Peyer's patch (tissue), 4 donors: ENCODE results near the gene INPP5A. TPM values are rescaled to one million over a fixed set of nuclear protein-coding genes. Genes with fewer than 3 reads are reported as not detected.
A peak's percentile ranks its signal among the peaks of the same experiment; 100 is the strongest.

ENCODE experiments used
- DNase-seq, 3 donors: peaks; one replicate each; pipeline ENCODE4 v3.0.0-alpha.2; 2017 to 2019
- H3K27ac ChIP-seq, 4 donors: fragments of 200-600 bp; sonication (generic); one replicate each; pipeline ENCODE4 v1.5.1; 2016 to 2019
- H3K27me3 ChIP-seq, 2 donors: fragments of 200-600 bp; sonication (generic); one replicate each; pipeline ENCODE4 v1.5.1; 2019
- H3K36me3 ChIP-seq, 3 donors: fragments of 200-600 bp; sonication (generic); one replicate each; pipeline ENCODE4 v1.5.1; 2016 to 2019
- H3K4me1 ChIP-seq, 4 donors: fragments of 200-600 bp; sonication (generic); one replicate each; pipeline ENCODE4 v1.5.1; 2016 to 2019
- H3K4me3 ChIP-seq, 4 donors: fragments of 200-600 bp; sonication (generic); 1 replicate in 3 of 4; 2 replicates in 1 of 4; pipeline ENCODE4 v1.5.1; 2016 to 2019; ENCODE audit warnings: mild to moderate bottlenecking in 1 of 4
- H3K9me3 ChIP-seq, 4 donors: fragments of 200-600 bp; sonication (generic); one replicate each; pipeline ENCODE4 v1.5.1; 2016 to 2019; ENCODE audit warnings: mild to moderate bottlenecking in 1 of 4
- CTCF ChIP-seq, 6 experiments: fragments of 450-650 bp in 4 of 6; fragments of 200-600 bp in 2 of 6; sonication (generic) in 1 of 6; IDR thresholded peaks; one replicate each; pipeline ENCODE4 v1.5.1; 2017 to 2019; ENCODE audit warnings: antibody characterized with exemption in 6 of 6, mild to moderate bottlenecking in 3 of 6, moderate library complexity in 1 of 6
- POLR2A ChIP-seq, 2 donors: fragments of 450-650 bp; IDR thresholded peaks; one replicate each; pipeline ENCODE4 v1.5.1; 2017; ENCODE audit warnings: antibody characterized with exemption in 2 of 2, mild to moderate bottlenecking in 2 of 2, moderate library complexity in 2 of 2
- total RNA-seq, 4 donors: library from RNA; depleted of rRNA; stranded (reverse); fragments of >200 nt; gene quantifications; one replicate each; pipeline ENCODE4 v1.1.0, GENCODE V29; 2016

The INPP5A gene
- total RNA-seq, 4 donors from 2014 or later: 33.8 to 76.4 (median 38.1) TPM

GRCh38 chr10:132826524-132827422 lies 289.2 kb downstream of the INPP5A start:
- no peaks in the 10 kb centered on the region for H3K27me3 ChIP-seq
- no peak overlapping the region for H3K27ac ChIP-seq
- H3K4me3 ChIP-seq: no peak overlapping the region
- TF ChIP-seq POLR2A (IDR thresholded peaks at IDR 0.05) (no peak), CTCF (IDR thresholded peaks at IDR 0.05) (no peak)
- DNase-seq: peak in 2 of 3 donors; percentile 24 to 36
- no peaks in the 10 kb centered on the region for H3K36me3 ChIP-seq
- H3K4me1 ChIP-seq: no peaks in the 10 kb centered on the region
- no peaks in the 10 kb centered on the region for H3K9me3 ChIP-seq

- no peak overlapping the region for H3K4me3 ChIP-seq
- peak in 1 of 3 donors; percentile 21 for DNase-seq
- no peak overlapping the region for H3K27ac ChIP-seq
- no peaks in the 10 kb centered on the region for H3K9me3 ChIP-seq
- H3K4me1 ChIP-seq: no peaks in the 10 kb centered on the region
- TF ChIP-seq CTCF (IDR thresholded peaks at IDR 0.05): no peak
- TF ChIP-seq POLR2A (IDR thresholded peaks at IDR 0.05): no peak
- no peaks in the 10 kb centered on the region for H3K36me3 ChIP-seq
- no peaks in the 10 kb centered on the region for H3K27me3 ChIP-seq
Observed at GRCh38 chr10:132827423-132827789, 289.8 kb downstream of the INPP5A start.

GRCh38 chr10:132827861-132828539 lies 290.4 kb downstream of the INPP5A start:
- Histone ChIP-seq H3K36me3 (no peaks in the 10 kb centered on the region), H3K4me3 (no peak overlapping the region), H3K27me3 (no peaks in the 10 kb centered on the region), H3K9me3 (no peaks in the 10 kb centered on the region), H3K4me1 (no peaks in the 10 kb centered on the region), H3K27ac (no peak overlapping the region)
- DNase-seq: no peak
- TF ChIP-seq CTCF (IDR thresholded peaks at IDR 0.05) (no peak), POLR2A (IDR thresholded peaks at IDR 0.05) (no peak)

GRCh38 chr10:132828681-132829080 lies 291.1 kb downstream of the INPP5A start:
- Histone ChIP-seq H3K4me3 (no peak overlapping the region), H3K27me3 (no peaks in the 10 kb centered on the region), H3K36me3 (no peaks in the 10 kb centered on the region), H3K27ac (no peak overlapping the region), H3K4me1 (no peaks in the 10 kb centered on the region), H3K9me3 (no peaks in the 10 kb centered on the region)
- TF ChIP-seq CTCF (IDR thresholded peaks at IDR 0.05): no peak
- no peak for TF ChIP-seq POLR2A (IDR thresholded peaks at IDR 0.05)
- peak in 2 of 3 donors; percentile 22 to 31 for DNase-seq

GRCh38 chr10:132829403-132829802 lies 291.8 kb downstream of the INPP5A start:
- Histone ChIP-seq H3K4me3 (no peak overlapping the region), H3K27me3 (no peaks in the 10 kb centered on the region), H3K36me3 (no peaks in the 10 kb centered on the region), H3K27ac (no peak overlapping the region), H3K4me1 (no peaks in the 10 kb centered on the region), H3K9me3 (no peaks in the 10 kb centered on the region)
- DNase-seq: peak in 1 of 3 donors; percentile 31
- TF ChIP-seq CTCF (IDR thresholded peaks at IDR 0.05): no peak
- no peak for TF ChIP-seq POLR2A (IDR thresholded peaks at IDR 0.05)
